ENCODE measurements around the gene RBM28.

- TF ChIP-seq CTCF (IDR thresholded peaks at IDR 0.05; ENCODE audit: insufficient read depth, low read depth, low read length) = no peak
- TF ChIP-seq EZH2 (IDR thresholded peaks at IDR 0.05; ENCODE audit: insufficient read depth, low read length) = no peak
Observed at GRCh38 chr7:128253701-128254100, 90.0 kb downstream of the RBM28 start.

Measured in astrocyte (in vitro differentiated cells and primary cell).